ENCODE results near the gene SOBP. TPM values are rescaled to one million over a fixed set of nuclear protein-coding genes. Genes with fewer than 3 reads are reported as not detected.
A peak's percentile ranks its signal among the peaks of the same experiment; 100 is the strongest.

SOBP gene
- total RNA-seq, 6 donors from 2014 or later: 4.4 to 25.1 (median 12.4) TPM

GRCh38 chr6:107690643-107691061, 200.7 kb downstream of the SOBP start:
- WGBS, 2 donors: 53 to 56% methylated on average over 6 of the region's 6 CpGs
- Histone ChIP-seq H3K27me3 (no peaks in the 10 kb centered on the region), H3K4me1 (no peaks in the 10 kb centered on the region), H3K36me3 (no peaks in the 10 kb centered on the region), H3K4me3 (no peak overlapping the region), H3K9me3 (no peaks in the 10 kb centered on the region), H3K27ac (no peak overlapping the region)
- no peak for TF ChIP-seq CTCF (IDR thresholded peaks at IDR 0.05)
- TF ChIP-seq POLR2A (IDR thresholded peaks at IDR 0.05): no peak
- no peak for TF ChIP-seq EP300 (IDR thresholded peaks at IDR 0.05)
- TF ChIP-seq POLR2AphosphoS5 (IDR thresholded peaks at IDR 0.05): no peak
- ATAC-seq (ENCODE audit: low FRiP score in 2 of 2) (peak in 1 of 2 donors; percentile 81), DNase-seq (no peak)

DNA sequence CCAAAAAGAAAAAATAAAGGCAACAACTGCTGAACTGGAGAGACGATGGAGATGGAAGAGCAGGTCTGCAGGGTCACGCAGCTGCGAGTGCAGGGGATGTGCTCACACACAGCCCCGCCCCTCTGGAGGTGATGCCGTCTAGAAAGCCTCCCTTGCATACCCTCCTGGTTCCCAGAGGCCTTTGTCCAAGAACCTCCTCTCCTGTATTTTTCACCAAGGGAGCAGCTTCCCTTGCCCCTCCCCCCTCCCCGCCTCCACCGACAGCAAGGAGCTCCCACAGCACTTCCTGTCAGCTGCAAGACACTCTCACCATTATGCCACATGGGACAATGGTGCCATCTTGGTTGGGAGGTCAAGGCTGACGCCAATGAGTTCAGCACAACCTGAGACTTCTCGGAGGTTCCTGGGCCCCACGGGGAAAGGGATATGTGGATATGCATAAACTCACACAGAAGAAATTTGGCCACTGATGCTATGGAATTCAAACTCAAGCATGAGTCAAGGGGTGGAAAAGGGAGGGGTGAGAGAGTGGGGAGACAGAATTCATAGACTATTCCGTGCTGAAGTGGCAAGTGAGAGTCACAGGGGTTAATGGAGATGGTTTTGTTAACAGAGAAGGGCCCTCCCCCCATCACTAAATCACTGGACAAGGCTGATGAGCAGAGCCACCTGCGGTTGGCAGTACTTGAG, 201.3 kb downstream of the SOBP start:
- Histone ChIP-seq H3K4me3 (no peak overlapping the region), H3K4me1 (no peaks in the 10 kb centered on the region), H3K36me3 (no peaks in the 10 kb centered on the region), H3K27ac (no peak overlapping the region), H3K9me3 (no peaks in the 10 kb centered on the region), H3K27me3 (no peaks in the 10 kb centered on the region)
- peak in 1 of 2 donors; percentile 66 for ATAC-seq (ENCODE audit: low FRiP score in 2 of 2)
- 67 to 73% methylated on average over 12 of the region's 12 CpGs for WGBS, 2 donors
- TF ChIP-seq POLR2AphosphoS5 (IDR thresholded peaks at IDR 0.05): no peak
- TF ChIP-seq CTCF (IDR thresholded peaks at IDR 0.05): no peak
- TF ChIP-seq EP300 (IDR thresholded peaks at IDR 0.05): no peak
- TF ChIP-seq POLR2A (IDR thresholded peaks at IDR 0.05): no peak
- no peak for DNase-seq

DNA sequence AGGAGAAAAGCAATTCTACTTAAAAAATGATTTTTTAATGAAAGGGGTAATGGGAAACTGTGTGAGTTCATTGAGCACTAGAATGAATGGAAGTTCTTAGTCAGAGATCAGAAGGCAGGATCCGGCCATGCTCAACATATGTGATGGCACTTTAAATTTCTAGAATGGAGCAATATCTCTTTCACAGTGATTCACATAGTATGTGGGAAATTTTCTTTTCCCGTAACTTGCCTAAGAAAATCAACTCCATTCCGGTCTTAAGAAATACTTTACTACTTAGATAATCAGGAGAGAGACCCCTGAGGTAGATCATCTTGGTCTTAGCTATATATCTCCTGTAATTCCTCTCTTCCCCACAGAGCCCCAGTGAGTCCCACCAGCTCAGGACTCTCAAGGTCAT, 202.4 kb downstream of the SOBP start:
- no peaks in the 10 kb centered on the region for H3K9me3 ChIP-seq
- H3K4me1 ChIP-seq: no peaks in the 10 kb centered on the region
- no peak for TF ChIP-seq CTCF (IDR thresholded peaks at IDR 0.05)
- no peak for TF ChIP-seq POLR2AphosphoS5 (IDR thresholded peaks at IDR 0.05)
- TF ChIP-seq POLR2A (IDR thresholded peaks at IDR 0.05): no peak
- TF ChIP-seq EP300 (IDR thresholded peaks at IDR 0.05): no peak
- ATAC-seq (ENCODE audit: low FRiP score in 2 of 2): peak in 1 of 2 donors; percentile 20
- DNase-seq: no peak
- no peaks in the 10 kb centered on the region for H3K36me3 ChIP-seq
- H3K27me3 ChIP-seq: no peaks in the 10 kb centered on the region
- 93 to 96% methylated on average over 3 of the region's 3 CpGs for WGBS, 2 donors
- no peak overlapping the region for H3K4me3 ChIP-seq
- H3K27ac ChIP-seq: no peak overlapping the region

DNA sequence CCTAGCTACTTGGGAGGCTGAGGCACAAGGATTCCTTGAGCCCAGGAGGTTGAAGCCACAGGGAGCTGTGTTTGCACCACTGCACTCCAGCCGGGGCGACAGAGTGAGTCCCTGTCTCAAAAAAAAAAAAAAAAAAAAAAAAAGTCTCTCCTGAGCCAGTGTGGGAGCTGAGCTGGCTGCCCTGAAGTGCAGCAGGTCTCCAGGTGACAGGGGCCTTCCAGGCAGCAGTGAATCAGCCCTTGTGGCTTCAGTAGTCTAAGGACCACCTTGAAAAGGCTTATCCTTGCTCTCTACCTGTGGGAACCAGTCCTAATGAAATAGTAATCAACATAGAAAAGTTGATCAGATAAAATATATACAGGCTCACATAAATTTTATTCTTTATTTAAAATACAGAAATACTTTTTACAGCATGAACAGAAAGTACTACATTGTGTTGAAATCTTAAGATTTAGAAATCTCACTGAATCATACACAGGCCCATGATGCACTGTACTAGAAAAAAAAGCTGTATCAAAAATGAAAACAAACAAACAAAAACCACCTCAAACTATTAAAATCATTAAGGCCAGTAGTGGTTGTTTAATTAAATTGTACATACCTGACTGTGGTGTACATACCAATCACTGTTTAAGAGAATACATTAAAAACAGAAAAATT, 205.3 kb downstream of the SOBP start:
- no peaks in the 10 kb centered on the region for H3K4me1 ChIP-seq
- no peak for ATAC-seq (ENCODE audit: low FRiP score in 2 of 2)
- no peak for TF ChIP-seq CTCF (IDR thresholded peaks at IDR 0.05)
- no peak for TF ChIP-seq EP300 (IDR thresholded peaks at IDR 0.05)
- no peak for TF ChIP-seq POLR2AphosphoS5 (IDR thresholded peaks at IDR 0.05)
- TF ChIP-seq POLR2A (IDR thresholded peaks at IDR 0.05): no peak
- H3K4me3 ChIP-seq: no peak overlapping the region
- H3K27ac ChIP-seq: no peak overlapping the region
- H3K9me3 ChIP-seq: no peaks in the 10 kb centered on the region
- H3K27me3 ChIP-seq: no peaks in the 10 kb centered on the region
- no peak for DNase-seq
- no peaks in the 10 kb centered on the region for H3K36me3 ChIP-seq
- WGBS, 2 donors: 95 to 96% methylated on average over 2 of the region's 2 CpGs

Data from upper lobe of left lung (tissue), 6 donors.